ENCODE measurements around the gene RDH16.

DNA sequence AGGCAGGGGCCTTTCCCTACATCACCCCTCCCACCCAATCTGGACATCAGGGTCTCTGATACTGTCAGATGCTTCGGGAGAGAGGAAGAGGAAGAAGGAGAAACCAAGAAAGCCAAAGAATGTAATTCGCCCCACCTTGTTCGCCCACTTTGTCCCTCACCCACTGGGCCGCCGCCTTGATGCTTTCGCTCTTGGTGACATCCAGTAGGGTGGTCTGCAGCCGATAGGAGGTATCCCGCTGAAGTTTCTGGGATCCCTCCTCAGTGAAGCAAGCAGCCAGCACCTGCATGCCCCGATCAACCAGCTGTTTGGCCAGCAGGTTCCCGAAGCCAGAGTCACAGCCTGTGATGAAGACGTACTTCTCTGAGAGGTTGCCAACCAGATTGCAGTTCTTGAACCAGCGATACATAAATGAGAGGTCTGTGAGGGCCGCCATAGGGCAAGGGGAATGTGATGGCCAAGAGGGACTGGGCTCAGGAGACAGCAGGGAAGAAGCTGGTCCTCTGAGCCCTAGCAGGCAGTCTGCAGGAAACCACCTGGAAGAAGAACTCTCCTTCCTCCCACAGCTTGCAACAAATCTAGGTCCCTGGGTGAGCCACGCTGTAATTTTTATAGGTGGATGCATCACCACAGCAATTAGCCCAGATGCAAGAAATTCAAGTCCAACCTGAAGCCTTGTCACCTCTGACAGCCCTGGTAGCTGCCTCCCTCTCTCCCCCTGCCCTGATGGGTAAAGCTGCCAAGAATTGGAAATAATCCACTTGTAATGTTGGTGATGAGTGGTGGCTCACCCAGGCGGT, 23.4 kb downstream of the RDH16 start, which contains the start of gene SDR9C7:
- TF ChIP-seq, protein P1, sequence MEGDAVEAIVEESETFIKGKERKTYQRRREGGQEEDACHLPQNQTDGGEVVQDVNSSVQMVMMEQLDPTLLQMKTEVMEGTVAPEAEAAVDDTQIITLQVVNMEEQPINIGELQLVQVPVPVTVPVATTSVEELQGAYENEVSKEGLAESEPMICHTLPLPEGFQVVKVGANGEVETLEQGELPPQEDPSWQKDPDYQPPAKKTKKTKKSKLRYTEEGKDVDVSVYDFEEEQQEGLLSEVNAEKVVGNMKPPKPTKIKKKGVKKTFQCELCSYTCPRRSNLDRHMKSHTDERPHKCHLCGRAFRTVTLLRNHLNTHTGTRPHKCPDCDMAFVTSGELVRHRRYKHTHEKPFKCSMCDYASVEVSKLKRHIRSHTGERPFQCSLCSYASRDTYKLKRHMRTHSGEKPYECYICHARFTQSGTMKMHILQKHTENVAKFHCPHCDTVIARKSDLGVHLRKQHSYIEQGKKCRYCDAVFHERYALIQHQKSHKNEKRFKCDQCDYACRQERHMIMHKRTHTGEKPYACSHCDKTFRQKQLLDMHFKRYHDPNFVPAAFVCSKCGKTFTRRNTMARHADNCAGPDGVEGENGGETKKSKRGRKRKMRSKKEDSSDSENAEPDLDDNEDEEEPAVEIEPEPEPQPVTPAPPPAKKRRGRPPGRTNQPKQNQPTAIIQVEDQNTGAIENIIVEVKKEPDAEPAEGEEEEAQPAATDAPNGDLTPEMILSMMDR (IDR thresholded peaks at IDR 0.05), result no peak
- no peak for TF ChIP-seq POLR2A (IDR thresholded peaks at IDR 0.05)
- no peak for TF ChIP-seq POLR2AphosphoS5 (IDR thresholded peaks at IDR 0.05)
- no peak for TF ChIP-seq EP300 (IDR thresholded peaks at IDR 0.05)

Measured in suprapubic skin (tissue), 4 donors.